ENCODE data around the gene PDK2.
A peak's percentile ranks its signal among the peaks of the same experiment; 100 is the strongest.

PDK2 gene

GRCh38 chr17:50144845-50145531 is 49.8 kb downstream of the PDK2 start:
- peak overlapping the region; percentile 8 for H3K4me3 ChIP-seq (ENCODE audit: low read length)
- TF ChIP-seq CTCF (IDR thresholded peaks at IDR 0.05; ENCODE audit: low read depth, low read length, poor library complexity, severe bottlenecking): no peak
- TF ChIP-seq EZH2phosphoT487 (IDR thresholded peaks at IDR 0.05; ENCODE audit: borderline replicate concordance, low read length): no peak
- H3F3A ChIP-seq (ENCODE audit: control insufficient read depth, insufficient read depth): peaks cover 8% of the 10 kb centered on the region; the same call in 1 of the 2 replicates
- no peaks in the 10 kb centered on the region for H3K9me2 ChIP-seq (replicated peaks; ENCODE audit: control insufficient read depth, low read length)
- H3K9me3 ChIP-seq (ENCODE audit: control insufficient read depth, insufficient read depth, low read length): no peaks in the 10 kb centered on the region
- peaks cover 10% of the 10 kb centered on the region; the same call in 1 of the 2 replicates for H4K20me1 ChIP-seq (ENCODE audit: control insufficient read depth, insufficient read depth, low read depth, low read length)
- peaks cover 79% of the 10 kb centered on the region for H3K4me1 ChIP-seq (ENCODE audit: control insufficient read depth, low read length)
- H3K4me2 ChIP-seq (ENCODE audit: low read length): peak overlapping the region; percentile 86
- peaks cover 81% of the 10 kb centered on the region for H3K79me2 ChIP-seq (ENCODE audit: control insufficient read depth, low read length)
- H3K27me3 ChIP-seq (ENCODE audit: control insufficient read depth, low read length): no peaks in the 10 kb centered on the region
- H3K27ac ChIP-seq (ENCODE audit: low read depth, low read length): 0 out of 2 replicates have a peak overlapping the region, but pooled peaks have one; percentile 12
- H3K36me3 ChIP-seq (ENCODE audit: control insufficient read depth, low read length): peaks cover 90% of the 10 kb centered on the region

DNA sequence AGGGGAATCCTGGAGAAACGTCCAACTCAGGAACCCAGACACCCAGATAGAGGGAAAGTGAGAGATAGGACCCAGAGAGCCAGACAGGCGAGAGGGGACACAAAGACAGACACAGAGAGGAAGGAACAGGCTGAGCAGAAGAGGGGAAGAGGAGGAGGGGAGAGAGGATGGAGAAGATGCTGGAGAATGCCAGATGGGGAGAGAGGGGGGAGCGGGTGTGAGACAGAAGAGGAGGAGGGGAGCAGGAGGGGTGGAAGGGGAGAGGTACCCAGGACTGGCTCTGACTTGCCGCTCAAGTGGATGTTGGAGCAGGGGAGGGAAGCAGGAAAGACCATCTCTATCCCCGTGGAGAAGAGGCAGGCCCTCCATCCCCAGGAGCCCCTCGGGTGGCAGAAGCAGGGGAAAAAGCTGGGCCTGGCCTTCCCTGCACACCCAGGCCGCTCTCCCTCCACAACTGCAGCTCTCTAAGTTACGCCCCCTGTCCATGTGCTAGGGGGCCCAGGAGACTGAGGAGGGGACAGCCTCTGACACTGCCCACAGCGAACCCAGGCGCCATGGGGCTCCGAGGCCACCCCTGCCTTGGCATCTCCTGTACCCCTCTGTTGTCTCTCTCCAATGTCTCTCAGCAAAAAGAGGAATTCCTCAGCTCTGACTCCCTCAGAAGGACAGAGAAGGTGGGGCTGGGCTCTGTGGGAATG is 50.5 kb downstream of the PDK2 start:
- H3K9me2 ChIP-seq (replicated peaks; ENCODE audit: control insufficient read depth, low read length): no peaks in the 10 kb centered on the region
- peak overlapping the region; percentile 86 for H3K4me2 ChIP-seq (ENCODE audit: low read length)
- peak overlapping the region; percentile 96; the same call in 1 of the 2 replicates for H3K27ac ChIP-seq (ENCODE audit: low read depth, low read length)
- peaks cover 88% of the 10 kb centered on the region for H3K79me2 ChIP-seq (ENCODE audit: control insufficient read depth, low read length)
- no peak for TF ChIP-seq EZH2phosphoT487 (IDR thresholded peaks at IDR 0.05; ENCODE audit: borderline replicate concordance, low read length)
- TF ChIP-seq CTCF (IDR thresholded peaks at IDR 0.05; ENCODE audit: low read depth, low read length, poor library complexity, severe bottlenecking): no peak
- H3K4me3 ChIP-seq (ENCODE audit: low read length): peak overlapping the region; percentile 90; the same call in 1 of the 2 replicates
- 0 out of 2 replicates have a peak, but pooled peaks cover 8% of the 10 kb centered on the region for H4K20me1 ChIP-seq (ENCODE audit: control insufficient read depth, insufficient read depth, low read depth, low read length)
- H3K4me1 ChIP-seq (ENCODE audit: control insufficient read depth, low read length): peaks cover 72% of the 10 kb centered on the region
- H3K36me3 ChIP-seq (ENCODE audit: control insufficient read depth, low read length): peaks cover 87% of the 10 kb centered on the region
- no peaks in the 10 kb centered on the region for H3K27me3 ChIP-seq (ENCODE audit: control insufficient read depth, low read length)
- H3K9me3 ChIP-seq (ENCODE audit: control insufficient read depth, insufficient read depth, low read length): no peaks in the 10 kb centered on the region
- peaks cover 6% of the 10 kb centered on the region; the same call in 1 of the 2 replicates for H3F3A ChIP-seq (ENCODE audit: control insufficient read depth, insufficient read depth)

- H3K36me3 ChIP-seq (ENCODE audit: control insufficient read depth, low read length): peaks cover 80% of the 10 kb centered on the region
- H3K27me3 ChIP-seq (ENCODE audit: control insufficient read depth, low read length): no peaks in the 10 kb centered on the region
- H3K9me3 ChIP-seq (ENCODE audit: control insufficient read depth, insufficient read depth, low read length): no peaks in the 10 kb centered on the region
- H3K4me1 ChIP-seq (ENCODE audit: control insufficient read depth, low read length): peaks cover 68% of the 10 kb centered on the region
- H3K4me2 ChIP-seq (ENCODE audit: low read length): peak overlapping the region; percentile 86
- H3K79me2 ChIP-seq (ENCODE audit: control insufficient read depth, low read length): peaks cover 93% of the 10 kb centered on the region
- H3K27ac ChIP-seq (ENCODE audit: low read depth, low read length): peak overlapping the region; percentile 96
- H3K9me2 ChIP-seq (replicated peaks; ENCODE audit: control insufficient read depth, low read length): no peaks in the 10 kb centered on the region
- peak overlapping the region; percentile 90 for H3K4me3 ChIP-seq (ENCODE audit: low read length)
- TF ChIP-seq EZH2phosphoT487 (IDR thresholded peaks at IDR 0.05; ENCODE audit: borderline replicate concordance, low read length) (no peak), CTCF (IDR thresholded peaks at IDR 0.05; ENCODE audit: low read depth, low read length, poor library complexity, severe bottlenecking) (peak; percentile 36)
- H3F3A ChIP-seq (ENCODE audit: control insufficient read depth, insufficient read depth): peaks cover 6% of the 10 kb centered on the region; the same call in 1 of the 2 replicates
- H4K20me1 ChIP-seq (ENCODE audit: control insufficient read depth, insufficient read depth, low read depth, low read length): 0 out of 2 replicates have a peak, but pooled peaks cover 8% of the 10 kb centered on the region
Measured at GRCh38 chr17:50146230-50146926, 51.2 kb downstream of the PDK2 start.
